Nucleus accumbens (tissue), 56 donors: ENCODE measurements around the gene CD164.

Experiments used
- DNase-seq, 56 donors: peaks; one replicate each; lab custom pipeline; 2025; lab: John Stamatoyannopoulos, UW

Gene CD164

DNA sequence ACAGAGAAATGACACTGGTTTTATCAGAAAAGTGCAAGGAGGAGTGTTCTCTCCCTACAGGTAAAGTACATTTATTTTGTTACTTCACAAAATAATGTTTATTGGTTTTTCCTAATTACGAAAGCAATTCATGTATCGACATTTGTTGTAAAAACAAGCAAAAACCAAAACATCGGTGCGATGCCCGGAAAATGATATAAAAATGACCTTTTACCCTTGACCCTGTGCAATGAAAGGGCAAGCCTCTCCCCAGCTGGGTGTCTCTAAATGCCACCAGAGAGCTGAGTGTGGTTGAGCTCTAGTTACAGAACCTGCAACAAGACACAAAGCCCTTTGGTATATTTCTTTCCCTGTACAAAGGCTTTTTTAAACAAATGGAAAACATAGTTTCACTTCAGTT, 65.4 kb downstream of the CD164 start:
- no peak for DNase-seq
